ENCODE results near the gene BCL2L13.

Gene BCL2L13

GRCh38 chr22:17767233-17768065 is 128.9 kb downstream of the BCL2L13 start:
- no peak for DNase-seq

GRCh38 chr22:17769013-17769715 is 130.6 kb downstream of the BCL2L13 start:
- no peak for DNase-seq

- DNase-seq = no peak
Measured at GRCh38 chr22:17769716-17770082, 131.1 kb downstream of the BCL2L13 start.

- peak; percentile 39 to 55 for DNase-seq
Measured at GRCh38 chr22:17770180-17771077, 131.9 kb downstream of the BCL2L13 start.

DNA sequence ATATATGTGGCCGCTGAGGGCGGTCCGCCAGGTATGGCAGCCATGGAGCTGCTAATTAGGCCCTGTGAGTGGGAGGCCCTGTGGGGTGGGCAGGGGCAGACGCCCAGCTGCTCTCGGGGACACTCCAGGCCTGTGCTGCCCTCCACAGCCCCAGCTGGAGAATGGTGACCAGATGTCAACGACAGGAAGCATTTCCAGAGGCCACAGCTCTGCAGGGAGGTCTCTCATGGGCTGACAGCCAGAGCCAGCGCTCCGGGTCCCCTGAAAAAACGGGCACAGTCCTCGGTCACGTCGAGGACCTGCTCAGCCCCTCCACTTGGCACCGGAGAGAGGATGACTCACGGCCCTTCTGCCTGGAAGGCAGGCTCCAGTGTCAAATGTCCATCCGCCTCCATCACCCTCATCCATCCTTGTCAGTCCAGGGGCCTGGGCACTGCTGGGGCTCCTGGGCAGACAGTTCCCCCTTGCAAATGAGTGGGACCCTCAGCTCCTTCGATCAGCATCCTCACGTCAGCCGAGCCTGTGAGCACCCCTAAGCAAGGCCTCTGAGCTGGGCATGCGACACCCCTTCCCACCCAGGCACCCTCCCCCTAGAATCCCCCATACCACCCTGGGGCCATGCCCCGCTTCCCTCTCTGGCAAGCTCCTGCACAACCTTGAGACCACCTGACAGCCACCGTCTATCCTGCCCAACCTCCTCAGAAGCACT is 133.8 kb downstream of the BCL2L13 start:
- DNase-seq = no peak

DNA sequence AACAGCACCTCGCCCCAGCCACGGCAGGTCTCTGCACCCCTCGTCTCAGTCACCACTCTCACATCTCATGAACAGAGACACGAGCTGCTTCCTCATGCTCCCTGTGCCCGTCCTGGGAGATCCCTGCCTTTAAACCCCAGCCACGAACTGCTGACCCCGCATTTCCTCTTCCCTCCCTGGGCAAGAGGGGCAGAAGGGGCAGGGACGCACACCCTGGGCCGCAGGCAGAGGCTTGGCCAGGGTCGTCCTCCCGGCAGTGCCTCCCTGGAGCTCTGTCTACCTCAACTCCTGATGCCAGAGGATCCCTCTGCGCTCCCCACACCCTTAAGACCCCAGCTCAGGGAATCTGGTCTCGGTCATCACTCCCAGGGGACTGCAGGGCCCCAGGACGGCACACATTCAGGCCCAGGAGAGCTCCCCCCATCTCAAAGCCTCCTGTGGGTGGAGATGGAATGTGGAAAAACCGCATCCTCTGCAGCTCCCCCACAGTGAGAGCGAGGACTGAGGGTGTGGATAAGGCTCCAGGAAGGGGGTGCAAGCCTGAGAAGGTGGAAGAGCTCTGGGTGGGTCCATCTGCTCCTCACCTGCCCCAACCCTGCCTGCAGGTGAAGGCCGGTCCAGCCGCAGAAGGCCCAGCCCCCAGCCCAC is 134.5 kb downstream of the BCL2L13 start:
- DNase-seq = no peak

DNA sequence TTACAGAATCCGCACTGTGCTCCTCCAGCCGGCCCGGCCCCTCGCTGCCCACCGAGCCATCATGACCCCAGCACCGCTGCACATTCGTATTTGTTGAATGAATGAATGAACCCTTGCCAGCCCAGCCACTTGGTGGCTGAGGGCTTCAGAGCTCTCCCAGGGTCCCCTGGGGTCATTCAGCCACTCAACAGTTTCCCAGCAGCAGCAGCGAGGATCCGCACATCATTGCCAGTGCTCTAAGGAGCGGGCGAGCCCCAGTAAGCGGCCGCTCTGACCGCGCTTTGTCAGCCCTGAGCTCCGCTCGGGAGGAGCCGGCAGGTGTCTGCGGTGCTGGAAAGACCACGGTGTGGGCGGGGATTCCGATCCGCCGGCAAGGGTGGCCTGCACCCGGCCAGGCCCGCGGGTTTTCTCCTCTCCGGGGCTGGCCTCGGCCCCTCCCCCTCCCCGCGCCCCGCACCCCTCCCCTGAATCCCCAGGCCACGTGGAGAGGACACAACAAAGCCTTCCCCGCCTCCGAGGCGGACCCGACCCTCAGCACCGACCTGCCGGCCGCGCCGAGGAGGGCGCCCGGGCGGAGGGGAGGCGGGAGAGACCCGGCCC is 135.1 kb downstream of the BCL2L13 start:
- DNase-seq = peak in 1 of 2 donors; percentile 41

DNA sequence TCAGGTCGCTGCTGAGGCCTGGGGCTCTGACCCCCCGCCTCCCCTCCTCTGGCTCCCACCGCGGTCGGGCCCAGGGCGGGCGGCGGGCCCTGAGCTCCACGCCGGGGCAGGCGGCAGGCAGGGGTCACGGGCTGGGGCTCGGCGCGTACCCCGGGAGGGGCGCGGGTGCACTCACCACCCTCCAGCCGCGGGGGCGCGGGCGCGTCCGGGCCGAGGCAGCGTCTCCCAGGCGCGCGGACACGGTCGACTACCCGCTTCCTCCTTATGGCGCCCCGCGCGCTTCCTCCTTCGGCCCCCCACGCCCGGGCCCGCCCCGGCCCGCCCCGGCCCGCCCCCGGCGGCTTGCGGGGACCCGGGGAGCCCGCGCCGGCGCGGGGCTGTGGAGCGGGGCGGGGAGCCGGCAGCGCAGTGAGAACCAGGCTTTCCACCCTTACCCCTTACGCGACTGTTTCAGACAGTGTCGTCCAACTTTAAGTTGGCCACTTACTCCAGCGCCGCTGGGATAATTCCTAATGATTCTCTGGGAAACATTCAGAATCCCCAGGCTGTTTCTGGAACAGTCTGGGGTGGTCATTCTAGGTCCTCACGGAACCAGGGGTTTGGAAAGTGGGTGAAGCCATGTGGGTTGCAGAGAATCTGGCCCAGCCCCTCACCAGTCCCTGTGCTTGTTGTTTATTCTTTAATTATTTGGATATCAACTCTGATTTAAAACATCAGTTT is 135.8 kb downstream of the BCL2L13 start, which contains the start of gene BID:
TSS of gene BID (minus strand) at position 264 of the 720 bp plus-strand sequence. CDS start 24,353 bp downstream, outside the sequence.
- DNase-seq = peak in 1 of 2 donors; percentile 38

GRCh38 chr22:17774926-17775685 is 136.5 kb downstream of the BCL2L13 start:
- DNase-seq = no peak

GRCh38 chr22:17775781-17776465 is 137.4 kb downstream of the BCL2L13 start:
- no peak for DNase-seq

GRCh38 chr22:17777005-17777716 is 138.6 kb downstream of the BCL2L13 start:
- no peak for DNase-seq

- no peak for DNase-seq
Measured at GRCh38 chr22:17777717-17778044, 139.1 kb downstream of the BCL2L13 start.

DNA sequence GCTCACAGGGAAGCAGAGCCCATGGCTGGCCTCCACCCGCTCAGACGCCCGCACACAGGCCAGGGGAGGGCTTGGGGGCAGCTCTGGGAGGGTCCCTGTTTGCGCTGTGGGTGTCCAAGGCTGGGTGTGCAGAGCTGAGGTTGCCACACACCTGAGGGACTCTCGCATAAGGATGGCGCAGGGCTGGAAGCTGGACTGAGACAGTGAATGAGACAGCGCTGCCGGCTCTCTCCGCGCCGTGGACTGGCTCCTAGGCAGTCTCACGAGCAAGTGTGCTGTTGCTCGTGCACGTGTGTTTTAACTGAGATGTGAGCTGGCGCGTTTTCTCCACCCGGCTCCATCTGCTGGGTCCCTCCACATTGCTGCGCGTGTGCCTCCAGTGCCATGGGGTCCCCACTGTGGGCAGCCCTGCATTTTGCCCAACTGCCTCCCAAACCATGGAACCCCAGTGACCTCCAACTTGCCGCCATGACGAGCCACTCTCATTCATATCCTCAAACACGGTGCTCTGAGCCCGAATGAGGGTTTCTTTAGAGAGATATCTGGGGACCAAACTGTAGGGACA is 139.9 kb downstream of the BCL2L13 start:
- DNase-seq = no peak

DNA sequence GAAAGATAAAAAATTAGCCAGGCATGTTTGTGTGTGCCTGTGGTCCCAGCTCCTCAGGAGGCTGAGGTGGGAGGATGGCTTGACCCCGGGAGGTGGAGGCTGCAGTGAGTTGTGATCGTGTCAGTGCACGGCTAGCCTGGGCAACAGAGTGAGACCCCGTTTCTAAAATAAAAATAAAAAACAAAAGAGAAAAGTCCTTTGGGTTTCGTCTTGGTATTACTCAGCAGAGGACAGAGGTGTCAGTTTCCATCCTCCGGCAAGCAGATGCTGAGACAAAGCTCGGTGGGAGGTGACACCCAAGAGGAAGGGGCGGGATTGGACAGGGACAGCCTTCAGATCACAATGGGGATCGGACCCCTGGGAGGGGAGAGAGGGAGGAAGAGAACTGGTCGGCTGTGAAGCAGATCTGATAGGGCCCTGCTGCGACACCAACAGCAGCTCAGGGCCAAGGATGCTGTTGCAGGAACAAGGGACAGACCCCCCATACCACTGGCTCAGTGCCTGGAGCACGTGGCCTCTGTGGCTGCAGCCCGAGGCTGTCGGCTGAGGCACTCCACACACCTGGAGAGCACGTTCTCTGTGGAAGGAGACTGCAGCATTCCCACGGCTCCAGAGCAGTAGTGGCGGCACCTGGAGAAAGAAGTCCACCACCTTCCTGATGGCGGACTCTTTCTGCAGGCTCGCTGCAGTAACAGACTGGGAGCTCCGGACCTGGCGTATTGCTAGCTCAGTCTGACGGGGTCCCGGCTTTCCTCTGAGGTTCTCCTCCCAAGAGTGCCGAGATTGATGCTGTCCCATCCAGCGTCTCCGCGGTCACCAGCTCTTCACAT is 140.9 kb downstream of the BCL2L13 start:
- DNase-seq = no peak

- DNase-seq = no peak
Measured at GRCh38 chr22:17780116-17780740, 141.7 kb downstream of the BCL2L13 start.
